ENCODE measurements around the gene EIF2D.
"Not testable (repeated sequence)": the region's sequence is repeated elsewhere in the genome, so short reads cannot be mapped to it uniquely, and the experiment has no call there.

EIF2D gene

GRCh38 chr1:206651958-206652890 lies 40.0 kb upstream of the EIF2D start:
- H3K36me3 ChIP-seq (ENCODE audit: control insufficient read depth, insufficient read depth, low read length) = peaks cover 10% of the 10 kb centered on the region; the same call in 1 of the 2 replicates
- no peaks in the 10 kb centered on the region for H3K9me3 ChIP-seq (ENCODE audit: control insufficient read depth, insufficient read depth, low read depth, low read length)
- no peaks in the 10 kb centered on the region for H3K4me1 ChIP-seq (ENCODE audit: control insufficient read depth, insufficient read depth, low read length)
- no peak overlapping the region for H3K27ac ChIP-seq (ENCODE audit: low read depth, low read length)
- H3K4me3 ChIP-seq (ENCODE audit: low read depth, low read length) = no peak overlapping the region
- no peak overlapping the region for H3K9ac ChIP-seq (ENCODE audit: low read length)
- H3K27me3 ChIP-seq (ENCODE audit: control insufficient read depth, insufficient read depth, low read length) = peaks cover 7% of the 10 kb centered on the region

DNA sequence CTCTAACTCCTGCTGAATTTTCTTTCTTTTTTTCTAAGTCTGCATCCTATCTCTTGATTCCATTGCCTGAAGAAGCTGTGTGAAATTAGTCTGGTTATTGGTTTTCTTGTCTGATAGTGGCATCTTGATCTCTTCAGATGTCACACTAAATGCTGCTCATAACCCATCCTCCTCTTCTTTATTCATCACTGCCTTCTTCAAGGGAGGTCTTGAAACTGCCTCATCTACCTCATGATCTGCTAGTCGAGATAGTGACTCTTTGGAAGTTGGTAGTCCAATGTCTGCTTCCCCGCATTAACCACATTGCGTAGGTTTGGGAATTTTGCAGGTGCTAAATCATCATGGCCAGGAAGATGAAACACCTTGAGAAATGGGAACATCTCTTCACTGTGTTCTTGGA lies 38.7 kb upstream of the EIF2D start:
- peaks cover 10% of the 10 kb centered on the region; the same call in 1 of the 2 replicates for H3K36me3 ChIP-seq (ENCODE audit: control insufficient read depth, insufficient read depth, low read length)
- no peak overlapping the region for H3K27ac ChIP-seq (ENCODE audit: low read depth, low read length)
- no peaks in the 10 kb centered on the region for H3K27me3 ChIP-seq (ENCODE audit: control insufficient read depth, insufficient read depth, low read length)
- H3K9ac ChIP-seq (ENCODE audit: low read length) = no peak overlapping the region
- H3K4me1 ChIP-seq (ENCODE audit: control insufficient read depth, insufficient read depth, low read length) = peaks cover 9% of the 10 kb centered on the region
- H3K9me3 ChIP-seq (ENCODE audit: control insufficient read depth, insufficient read depth, low read depth, low read length) = no peaks in the 10 kb centered on the region
- no peak overlapping the region for H3K4me3 ChIP-seq (ENCODE audit: low read depth, low read length)

- peaks cover 10% of the 10 kb centered on the region; the same call in 1 of the 2 replicates for H3K36me3 ChIP-seq (ENCODE audit: control insufficient read depth, insufficient read depth, low read length)
- H3K27ac ChIP-seq (ENCODE audit: low read depth, low read length) = no peak overlapping the region
- H3K27me3 ChIP-seq (ENCODE audit: control insufficient read depth, insufficient read depth, low read length) = no peaks in the 10 kb centered on the region
- peaks cover 9% of the 10 kb centered on the region for H3K4me1 ChIP-seq (ENCODE audit: control insufficient read depth, insufficient read depth, low read length)
- no peaks in the 10 kb centered on the region for H3K9me3 ChIP-seq (ENCODE audit: control insufficient read depth, insufficient read depth, low read depth, low read length)
- no peak overlapping the region for H3K9ac ChIP-seq (ENCODE audit: low read length)
- H3K4me3 ChIP-seq (ENCODE audit: low read depth, low read length) = no peak overlapping the region
Observed at GRCh38 chr1:206649261-206649921, 37.1 kb upstream of the EIF2D start.

GRCh38 chr1:206647224-206647623 lies 35.0 kb upstream of the EIF2D start:
- H3K27me3 ChIP-seq (ENCODE audit: control insufficient read depth, insufficient read depth, low read length) = no peaks in the 10 kb centered on the region
- no peaks in the 10 kb centered on the region for H3K9me3 ChIP-seq (ENCODE audit: control insufficient read depth, insufficient read depth, low read depth, low read length)
- peaks cover 10% of the 10 kb centered on the region; the same call in 1 of the 2 replicates for H3K36me3 ChIP-seq (ENCODE audit: control insufficient read depth, insufficient read depth, low read length)
- H3K4me3 ChIP-seq (ENCODE audit: low read depth, low read length) = no peak overlapping the region
- H3K27ac ChIP-seq (ENCODE audit: low read depth, low read length) = no peak overlapping the region
- no peak overlapping the region for H3K9ac ChIP-seq (ENCODE audit: low read length)
- H3K4me1 ChIP-seq (ENCODE audit: control insufficient read depth, insufficient read depth, low read length) = peaks cover 9% of the 10 kb centered on the region

DNA sequence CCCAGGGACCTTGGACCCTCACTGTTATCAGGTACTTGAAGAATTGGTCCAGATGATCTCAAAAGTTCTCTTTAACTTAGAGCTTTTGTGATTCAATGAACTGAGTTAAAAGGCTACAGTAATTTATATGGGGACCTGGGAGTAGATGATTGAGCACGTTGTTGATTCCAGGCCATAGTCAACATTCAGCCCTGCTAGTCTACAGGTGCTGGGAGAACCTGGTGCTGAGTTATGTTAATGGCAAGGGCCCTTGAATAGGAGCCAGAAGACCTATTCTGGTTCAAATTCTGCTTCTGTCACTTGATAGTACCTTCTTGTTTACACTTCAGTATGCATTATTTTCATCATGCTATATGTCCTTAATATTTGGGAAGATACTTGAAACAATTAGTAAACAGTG lies 34.2 kb upstream of the EIF2D start:
- Histone ChIP-seq H3K27me3 (ENCODE audit: control insufficient read depth, insufficient read depth, low read length) (no peaks in the 10 kb centered on the region), H3K36me3 (ENCODE audit: control insufficient read depth, insufficient read depth, low read length) (peaks cover 10% of the 10 kb centered on the region; the same call in 1 of the 2 replicates), H3K4me3 (ENCODE audit: low read depth, low read length) (no peak overlapping the region), H3K9me3 (ENCODE audit: control insufficient read depth, insufficient read depth, low read depth, low read length) (no peaks in the 10 kb centered on the region), H3K27ac (ENCODE audit: low read depth, low read length) (no peak overlapping the region), H3K4me1 (ENCODE audit: control insufficient read depth, insufficient read depth, low read length) (peaks cover 9% of the 10 kb centered on the region), H3K9ac (ENCODE audit: low read length) (no peak overlapping the region)

- Histone ChIP-seq H3K9me3 (ENCODE audit: control insufficient read depth, insufficient read depth, low read depth, low read length) (no peaks in the 10 kb centered on the region), H3K27ac (ENCODE audit: low read depth, low read length) (no peak overlapping the region), H3K9ac (ENCODE audit: low read length) (no peak overlapping the region), H3K4me1 (ENCODE audit: control insufficient read depth, insufficient read depth, low read length) (peaks cover 9% of the 10 kb centered on the region), H3K4me3 (ENCODE audit: low read depth, low read length) (no peak overlapping the region), H3K27me3 (ENCODE audit: control insufficient read depth, insufficient read depth, low read length) (no peaks in the 10 kb centered on the region), H3K36me3 (ENCODE audit: control insufficient read depth, insufficient read depth, low read length) (peaks cover 10% of the 10 kb centered on the region; the same call in 1 of the 2 replicates)
Observed at GRCh38 chr1:206643118-206643698, 30.9 kb upstream of the EIF2D start.

DNA sequence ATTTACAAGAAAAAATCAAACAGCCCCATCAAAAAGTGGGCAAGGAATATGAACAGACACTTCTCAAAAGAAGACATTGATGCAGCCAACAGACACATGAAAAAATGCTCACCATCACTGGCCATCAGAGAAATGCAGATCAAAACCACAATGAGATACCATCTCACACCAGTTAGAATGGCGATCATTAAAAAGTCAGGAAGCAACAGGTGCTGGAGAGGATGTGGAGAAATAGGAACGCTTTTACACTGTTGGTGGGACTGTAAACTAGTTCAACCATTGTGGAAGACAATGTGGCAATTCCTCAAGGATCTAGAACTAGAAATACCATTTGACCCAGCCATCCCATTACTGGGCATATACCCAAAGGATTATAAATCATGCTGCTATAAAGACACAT lies 29.8 kb upstream of the EIF2D start:
- not testable (repeated sequence) for H3K9me3 ChIP-seq (ENCODE audit: control insufficient read depth, insufficient read depth, low read depth, low read length); H3K36me3 ChIP-seq (ENCODE audit: control insufficient read depth, insufficient read depth, low read length); H3K4me3 ChIP-seq (ENCODE audit: low read depth, low read length); H3K4me1 ChIP-seq (ENCODE audit: control insufficient read depth, insufficient read depth, low read length); H3K27ac ChIP-seq (ENCODE audit: low read depth, low read length); H3K9ac ChIP-seq (ENCODE audit: low read length); H3K27me3 ChIP-seq (ENCODE audit: control insufficient read depth, insufficient read depth, low read length)

GRCh38 chr1:206637605-206638004 lies 25.3 kb upstream of the EIF2D start:
- H3K4me3 ChIP-seq (ENCODE audit: low read depth, low read length) = no peak overlapping the region

GRCh38 chr1:206636671-206637070 lies 24.4 kb upstream of the EIF2D start:
- Histone ChIP-seq H3K4me3 (ENCODE audit: low read depth, low read length) (peak overlapping the region; percentile 37; the same call in 1 of the 2 replicates), H3K36me3 (ENCODE audit: control insufficient read depth, insufficient read depth, low read length) (no peaks in the 10 kb centered on the region), H3K27me3 (ENCODE audit: control insufficient read depth, insufficient read depth, low read length) (peaks cover 6% of the 10 kb centered on the region; the same call in 1 of the 2 replicates), H3K9me3 (ENCODE audit: control insufficient read depth, insufficient read depth, low read depth, low read length) (no peaks in the 10 kb centered on the region), H3K4me1 (ENCODE audit: control insufficient read depth, insufficient read depth, low read length) (peaks cover 17% of the 10 kb centered on the region), H3K9ac (ENCODE audit: low read length) (no peak overlapping the region), H3K27ac (ENCODE audit: low read depth, low read length) (no peak overlapping the region)

More at GRCh38 chr1:206637605-206638004, 25.3 kb upstream of the EIF2D start:
- no peaks in the 10 kb centered on the region for H3K36me3 ChIP-seq (ENCODE audit: control insufficient read depth, insufficient read depth, low read length)
- no peaks in the 10 kb centered on the region for H3K9me3 ChIP-seq (ENCODE audit: control insufficient read depth, insufficient read depth, low read depth, low read length)
- H3K9ac ChIP-seq (ENCODE audit: low read length) = no peak overlapping the region
- H3K27me3 ChIP-seq (ENCODE audit: control insufficient read depth, insufficient read depth, low read length) = peaks cover 6% of the 10 kb centered on the region; the same call in 1 of the 2 replicates
- peaks cover 17% of the 10 kb centered on the region for H3K4me1 ChIP-seq (ENCODE audit: control insufficient read depth, insufficient read depth, low read length)
- no peak overlapping the region for H3K27ac ChIP-seq (ENCODE audit: low read depth, low read length)

GRCh38 chr1:206635978-206636345 lies 23.7 kb upstream of the EIF2D start:
- Histone ChIP-seq H3K4me1 (ENCODE audit: control insufficient read depth, insufficient read depth, low read length) (peaks cover 17% of the 10 kb centered on the region), H3K27ac (ENCODE audit: low read depth, low read length) (no peak overlapping the region), H3K9ac (ENCODE audit: low read length) (no peak overlapping the region), H3K4me3 (ENCODE audit: low read depth, low read length) (peak overlapping the region; percentile 96), H3K36me3 (ENCODE audit: control insufficient read depth, insufficient read depth, low read length) (no peaks in the 10 kb centered on the region), H3K27me3 (ENCODE audit: control insufficient read depth, insufficient read depth, low read length) (peaks cover 6% of the 10 kb centered on the region; the same call in 1 of the 2 replicates), H3K9me3 (ENCODE audit: control insufficient read depth, insufficient read depth, low read depth, low read length) (no peaks in the 10 kb centered on the region)
